Heart left ventricle (tissue), 13 donors: Measurements from ENCODE around the gene VAC14.

Source experiments
- POLR2A ChIP-seq, 2 donors: fragments of 450-650 bp; IDR thresholded peaks; one replicate each; pipeline ENCODE4 v1.6.1; 2017; ENCODE audit warnings: antibody characterized with exemption in 2 of 2, mild to moderate bottlenecking in 2 of 2, moderate library complexity in 2 of 2
- TF ChIP-seq, protein P1 (sequence below), 12 donors: fragments of 200-600 bp; sonication (generic) in 4 of 12; IDR thresholded peaks; one replicate each; pipeline versions ENCODE4 v1.5.0 to v1.8.0; 2018 to 2022; ENCODE audit warnings: antibody characterized with exemption in 12 of 12, mild to moderate bottlenecking in 5 of 12
- donor health status: ischemic (EF 13 %, LVEDD 7.1; RV severe dilation, severe dysfunction).
- donor health status: DM: no; HTN: yes; CAD: no.
- donor health status: DM: no; HTN: no; CAD: no.
- donor health status: ischemic (EF 25% LVEDD 6.9; RV normal size, moderate dysfunction).
- donor health status: ischemic (EF 25% LVEDD 5.7; RV mildly dilated, moderate dysfunction).
- donor health status: ischemic (EF 35%, LVEDD 5.7; RV mildly dilated, moderate dysfunction).
- donor health status: nonischemic (EF 11% LVEDD 7.7; RV severe dilation, severe dysfunction).
- donor health status: DM: yes; HTN: yes; CAD: no.
- donor health status: PGD.
- donor health status: ischemic (EF 29% LVEDD 5.4; RV normal size, mild dysfunction).
- donor health status: nonischemic (EF 23%, LVEDD 6.1; RV moderate dilation, normal function).

DNA sequence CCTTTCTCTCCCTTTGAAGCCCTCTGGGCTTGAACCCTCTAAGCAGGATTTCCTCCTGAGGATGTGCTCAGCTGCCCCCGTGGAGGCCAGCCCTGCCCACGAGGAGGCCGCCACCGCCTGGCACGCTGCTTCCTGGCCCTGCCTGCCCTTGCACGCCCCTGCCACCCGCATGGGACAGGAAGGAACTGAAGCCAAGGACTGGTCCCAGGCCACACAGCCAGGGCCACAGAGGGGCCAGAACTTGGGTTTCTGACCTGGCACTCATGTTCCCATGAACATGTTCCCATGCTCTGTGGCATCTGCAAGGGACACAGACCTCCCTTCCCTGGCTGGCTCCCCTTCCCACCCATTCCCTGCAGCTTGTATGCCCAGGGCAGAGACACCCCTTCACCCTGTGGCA is 91.0 kb downstream of the VAC14 start:
- no peak for TF ChIP-seq POLR2A (IDR thresholded peaks at IDR 0.05)
- TF ChIP-seq, protein P1, sequence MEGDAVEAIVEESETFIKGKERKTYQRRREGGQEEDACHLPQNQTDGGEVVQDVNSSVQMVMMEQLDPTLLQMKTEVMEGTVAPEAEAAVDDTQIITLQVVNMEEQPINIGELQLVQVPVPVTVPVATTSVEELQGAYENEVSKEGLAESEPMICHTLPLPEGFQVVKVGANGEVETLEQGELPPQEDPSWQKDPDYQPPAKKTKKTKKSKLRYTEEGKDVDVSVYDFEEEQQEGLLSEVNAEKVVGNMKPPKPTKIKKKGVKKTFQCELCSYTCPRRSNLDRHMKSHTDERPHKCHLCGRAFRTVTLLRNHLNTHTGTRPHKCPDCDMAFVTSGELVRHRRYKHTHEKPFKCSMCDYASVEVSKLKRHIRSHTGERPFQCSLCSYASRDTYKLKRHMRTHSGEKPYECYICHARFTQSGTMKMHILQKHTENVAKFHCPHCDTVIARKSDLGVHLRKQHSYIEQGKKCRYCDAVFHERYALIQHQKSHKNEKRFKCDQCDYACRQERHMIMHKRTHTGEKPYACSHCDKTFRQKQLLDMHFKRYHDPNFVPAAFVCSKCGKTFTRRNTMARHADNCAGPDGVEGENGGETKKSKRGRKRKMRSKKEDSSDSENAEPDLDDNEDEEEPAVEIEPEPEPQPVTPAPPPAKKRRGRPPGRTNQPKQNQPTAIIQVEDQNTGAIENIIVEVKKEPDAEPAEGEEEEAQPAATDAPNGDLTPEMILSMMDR (IDR thresholded peaks at IDR 0.05), result no peak
